Upper lobe of left lung (tissue), 6 donors: ENCODE results near the gene CAMK2B. TPM values are rescaled to one million over a fixed set of nuclear protein-coding genes. Genes with fewer than 3 reads are reported as not detected.

ENCODE experiments used
- ATAC-seq, 2 donors: fragments of 200-7000 bp; cut with Tn5 transposase; one replicate each; pipeline ENCODE4 v1.9.1; 2022; ENCODE audit warnings: mild to moderate bottlenecking in 2 of 2, moderate library complexity in 2 of 2; ENCODE audit not compliant: low FRiP score in 2 of 2
- DNase-seq, 2 donors: peaks; one replicate each; pipeline ENCODE4 v3.0.0-alpha.2; 2019 to 2020
- H3K27ac ChIP-seq, 4 donors: fragments of 200-600 bp; sonication (generic); one replicate each; pipeline ENCODE4 v1.5.1; 2016 to 2019
- H3K27me3 ChIP-seq, 4 donors: fragments of 200-600 bp; sonication (generic); one replicate each; pipeline ENCODE4 v1.5.1; 2017 to 2019
- H3K36me3 ChIP-seq, 4 donors: fragments of 200-600 bp; sonication (generic); one replicate each; pipeline ENCODE4 v1.5.1; 2016 to 2019
- H3K4me1 ChIP-seq, 4 donors: fragments of 200-600 bp; sonication (generic); one replicate each; pipeline ENCODE4 v1.5.1; 2018 to 2019
- H3K4me3 ChIP-seq, 4 donors: fragments of 200-600 bp; sonication (generic); one replicate each; pipeline ENCODE4 v1.5.1; 2017 to 2019; ENCODE audit warnings: mild to moderate bottlenecking in 2 of 4, moderate library complexity in 1 of 4
- H3K9me3 ChIP-seq, 4 donors: fragments of 200-600 bp; sonication (generic); one replicate each; pipeline ENCODE4 v1.5.1; 2018 to 2019
- CTCF ChIP-seq, 6 experiments: fragments of 450-650 bp in 4 of 6; fragments of 200-600 bp in 2 of 6; sonication (generic) in 2 of 6; IDR thresholded peaks; one replicate each; pipeline ENCODE4 v1.5.1; 2016 to 2019; ENCODE audit warnings: antibody characterized with exemption in 6 of 6
- EP300 ChIP-seq, 4 donors: sonication (generic); formaldehyde crosslinking; IDR thresholded peaks; one replicate each; pipeline ENCODE4 v1.5.1; 2017; ENCODE audit warnings: antibody characterized with exemption in 4 of 4, control low read depth in 2 of 4
- POLR2A ChIP-seq, 4 donors: fragments of 450-650 bp; IDR thresholded peaks; one replicate each; pipeline ENCODE4 v1.5.1; 2016 to 2017; ENCODE audit warnings: antibody characterized with exemption in 4 of 4, mild to moderate bottlenecking in 2 of 4
- POLR2AphosphoS5 ChIP-seq, 2 donors: sonication (generic); formaldehyde crosslinking; IDR thresholded peaks; one replicate each; pipeline ENCODE4 v1.5.1; 2017; ENCODE audit warnings: antibody characterized with exemption in 2 of 2
- whole genome bisulfite sequencing, 2 donors: methylation state at CpG; one replicate each; pipeline ENCODE4 v1.1.5; 2017 to 2018; 5-methylcytosine and 5-hydroxymethylcytosine counted together
- total RNA-seq, 6 donors: library from RNA; depleted of rRNA in 4 of 6; stranded (reverse); fragments of >200 nt in 4 of 6; gene quantifications; one replicate each; pipeline versions ENCODE4 v1.1.0 to v1.2.1, GENCODE V29; 2016 to 2021
- donor health status: DM: no; HTN: no; CAD: no; lungs with moderate emphysema.
- donor health status: DM: no; HTN: yes; CAD: no; lungs with severe emphysema.

The CAMK2B gene
- total RNA-seq, 6 donors from 2014 or later = 0.09 to 1.8 (median 0.27) TPM; not detected in 3

GRCh38 chr7:44193011-44193802, 132.2 kb downstream of the CAMK2B start:
- no peak overlapping the region for H3K27ac ChIP-seq
- TF ChIP-seq POLR2AphosphoS5 (IDR thresholded peaks at IDR 0.05) (no peak), EP300 (IDR thresholded peaks at IDR 0.05) (no peak), CTCF (IDR thresholded peaks at IDR 0.05) (no peak), POLR2A (IDR thresholded peaks at IDR 0.05) (no peak)
- DNase-seq (no peak), ATAC-seq (no peak)
- no peaks in the 10 kb centered on the region for H3K4me1 ChIP-seq
- 89 to 93% methylated on average over 7 of the region's 7 CpGs for WGBS, 2 donors
- H3K36me3 ChIP-seq = no peaks in the 10 kb centered on the region
- no peaks in the 10 kb centered on the region for H3K9me3 ChIP-seq
- H3K27me3 ChIP-seq = no peaks in the 10 kb centered on the region
- H3K4me3 ChIP-seq = no peak overlapping the region

- DNase-seq = no peak
- WGBS, 2 donors = 83 to 88% methylated on average over 5 of the region's 5 CpGs
- Histone ChIP-seq H3K27ac (no peak overlapping the region), H3K4me3 (no peak overlapping the region), H3K9me3 (no peaks in the 10 kb centered on the region), H3K4me1 (no peaks in the 10 kb centered on the region), H3K36me3 (no peaks in the 10 kb centered on the region), H3K27me3 (no peaks in the 10 kb centered on the region)
- TF ChIP-seq POLR2AphosphoS5 (IDR thresholded peaks at IDR 0.05) = no peak
- no peak for TF ChIP-seq CTCF (IDR thresholded peaks at IDR 0.05)
- TF ChIP-seq EP300 (IDR thresholded peaks at IDR 0.05) = no peak
- TF ChIP-seq POLR2A (IDR thresholded peaks at IDR 0.05) = no peak
- no peak for ATAC-seq
Measured at GRCh38 chr7:44191171-44191570, 134.2 kb downstream of the CAMK2B start.

DNA sequence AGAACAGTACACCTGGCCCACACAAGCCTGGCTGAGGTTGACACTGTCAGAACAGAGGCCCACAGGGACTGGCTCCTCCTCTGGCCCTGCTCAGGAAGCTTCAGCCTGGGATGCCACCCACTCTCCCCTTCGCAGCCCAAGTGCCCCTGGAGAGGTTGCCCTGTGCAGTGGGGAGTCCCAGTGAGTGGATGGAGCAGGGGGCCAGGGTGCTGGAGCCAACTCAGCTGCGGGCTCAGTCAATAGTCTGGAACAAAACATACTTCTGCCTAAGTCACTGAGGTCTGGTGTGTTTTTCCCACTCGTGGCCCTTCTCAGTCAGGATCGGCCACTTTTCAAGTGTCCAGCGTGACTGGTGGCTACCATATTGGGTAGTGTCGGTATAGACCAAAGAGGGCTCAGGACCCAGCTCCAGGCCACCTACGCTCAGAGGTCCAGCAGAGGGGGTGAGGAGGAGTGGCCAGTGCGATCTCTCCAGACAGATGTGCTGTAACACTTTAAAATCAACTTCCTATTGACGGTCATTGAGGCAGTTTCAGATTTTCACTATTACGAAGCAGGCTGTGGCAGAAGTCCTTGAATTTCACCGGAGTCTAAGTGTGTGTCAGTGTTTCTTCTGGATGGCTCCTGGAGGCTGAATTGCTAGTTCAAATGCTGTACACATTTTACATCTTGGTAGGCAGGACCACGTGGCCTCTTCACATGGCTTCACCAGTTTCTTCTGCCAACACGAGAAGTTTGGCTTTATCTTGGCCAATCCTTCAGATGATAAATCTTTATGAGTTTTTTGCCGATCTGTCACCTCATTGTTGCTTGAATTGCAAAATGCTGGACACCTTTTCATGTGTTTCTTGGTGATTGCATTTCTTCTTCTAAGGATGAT, 135.2 kb downstream of the CAMK2B start:
- no peak for DNase-seq
- H3K27ac ChIP-seq = no peak overlapping the region
- no peak for TF ChIP-seq EP300 (IDR thresholded peaks at IDR 0.05)
- TF ChIP-seq POLR2A (IDR thresholded peaks at IDR 0.05) = no peak
- TF ChIP-seq POLR2AphosphoS5 (IDR thresholded peaks at IDR 0.05) = no peak
- no peak for TF ChIP-seq CTCF (IDR thresholded peaks at IDR 0.05)
- 82 to 83% methylated on average over 7 to 14 of the region's 14 CpGs for WGBS, 2 donors
- no peak for ATAC-seq
- H3K4me1 ChIP-seq = no peaks in the 10 kb centered on the region
- H3K36me3 ChIP-seq = no peaks in the 10 kb centered on the region
- no peaks in the 10 kb centered on the region for H3K27me3 ChIP-seq
- no peaks in the 10 kb centered on the region for H3K9me3 ChIP-seq
- no peak overlapping the region for H3K4me3 ChIP-seq

DNA sequence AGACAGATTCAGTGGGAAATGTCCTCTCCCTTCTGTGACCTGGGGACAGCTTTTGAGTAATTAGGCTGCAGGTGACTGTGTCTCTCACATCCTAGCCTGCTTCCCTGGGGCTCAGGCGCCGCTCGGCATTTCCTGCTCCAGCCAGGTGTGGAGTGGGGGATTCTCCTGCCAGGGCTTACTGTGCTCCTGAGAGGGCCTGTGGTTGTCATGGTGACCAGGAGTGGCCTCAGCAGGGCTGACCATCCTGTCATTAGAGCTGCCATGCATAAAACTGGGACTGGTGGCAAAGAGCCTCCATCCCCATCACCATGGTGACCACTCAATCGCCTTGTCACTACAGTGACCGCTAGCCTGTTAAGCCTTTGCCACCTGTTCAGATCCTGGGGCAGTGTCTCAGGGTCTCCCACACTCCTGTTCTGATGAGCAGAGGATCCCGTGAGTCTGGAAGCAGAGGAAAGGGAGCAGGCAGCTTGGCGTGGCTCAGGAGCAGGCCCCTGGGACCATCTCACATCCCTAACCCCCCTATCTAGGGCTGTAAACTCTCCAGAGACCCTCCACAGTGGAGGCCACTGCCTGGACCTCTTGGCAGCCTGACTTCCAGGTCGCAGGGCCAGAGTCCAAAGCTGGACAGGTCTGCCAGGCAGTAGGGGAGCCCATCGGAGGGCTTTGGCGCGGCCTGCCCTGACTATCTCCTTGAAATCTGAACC, 136.0 kb downstream of the CAMK2B start, which contains the start of gene GCK:
GCK (minus strand) TSS at position 154 of the 707 bp plus-strand sequence. CDS start 486 bp downstream, outside the sequence.
- DNase-seq (no peak), ATAC-seq (no peak)
- WGBS, 2 donors = 61 to 90% methylated on average over 6 to 11 of the region's 11 CpGs
- Histone ChIP-seq H3K27ac (no peak within 1 kb of the TSS), H3K27me3 (no peaks in the 10 kb centered on the region), H3K9me3 (no peaks in the 10 kb centered on the region), H3K4me3 (no peak within 1 kb of the TSS), H3K36me3 (no peaks in the 10 kb centered on the region), H3K4me1 (no peaks in the 10 kb centered on the region)
- TF ChIP-seq EP300 (IDR thresholded peaks at IDR 0.05) (no peak), POLR2A (IDR thresholded peaks at IDR 0.05) (no peak), POLR2AphosphoS5 (IDR thresholded peaks at IDR 0.05) (no peak), CTCF (IDR thresholded peaks at IDR 0.05) (no peak)
